NT2/D1 (cell line): ENCODE results near the gene R3HDM4.

Experiments
- DNase-seq: peaks from one replicate; pipeline ENCODE4 v3.0.0-alpha.2; 2011; ENCODE audit warnings: low read depth, low spot score
- H3K27me3 ChIP-seq: 2 replicates; pipeline ENCODE4 v1.6.0; 2011; ENCODE audit warnings: mild to moderate bottlenecking; ENCODE audit not compliant: insufficient read length, insufficient read depth
- H3K36me3 ChIP-seq: 2 replicates; pipeline ENCODE4 v1.6.1; 2011; ENCODE audit warnings: mild to moderate bottlenecking, low read length, mixed read lengths; ENCODE audit not compliant: insufficient read depth, insufficient read length
- H3K4me1 ChIP-seq: 2 replicates; pipeline ENCODE4 v1.5.1; 2011; ENCODE audit not compliant: insufficient read depth, insufficient read length
- H3K4me3 ChIP-seq: 2 replicates; pipeline ENCODE4 v1.5.1; 2011; ENCODE audit warnings: low read depth; ENCODE audit not compliant: insufficient read length
- H3K9ac ChIP-seq: 2 replicates; pipeline ENCODE4 v1.6.0; 2011; ENCODE audit warnings: low read depth; ENCODE audit not compliant: insufficient read length
- H3K9me3 ChIP-seq: 2 replicates; pipeline ENCODE4 v1.5.1; 2011; ENCODE audit warnings: mild to moderate bottlenecking, low read length; ENCODE audit not compliant: insufficient read depth
- SUZ12 ChIP-seq: IDR thresholded peaks from 2 replicates; pipeline ENCODE4 v1.6.1; 2011; ENCODE audit not compliant: insufficient read length, insufficient read depth; ENCODE audit errors: extremely low read depth
- YY1 ChIP-seq: IDR thresholded peaks from 2 replicates; pipeline ENCODE4 v1.6.1; 2011; ENCODE audit not compliant: insufficient read length, insufficient read depth
- ZNF274 ChIP-seq: IDR thresholded peaks from 2 replicates; pipeline ENCODE4 v1.6.1; 2011; ENCODE audit warnings: mild to moderate bottlenecking, low read depth, low read length

The R3HDM4 gene

DNA sequence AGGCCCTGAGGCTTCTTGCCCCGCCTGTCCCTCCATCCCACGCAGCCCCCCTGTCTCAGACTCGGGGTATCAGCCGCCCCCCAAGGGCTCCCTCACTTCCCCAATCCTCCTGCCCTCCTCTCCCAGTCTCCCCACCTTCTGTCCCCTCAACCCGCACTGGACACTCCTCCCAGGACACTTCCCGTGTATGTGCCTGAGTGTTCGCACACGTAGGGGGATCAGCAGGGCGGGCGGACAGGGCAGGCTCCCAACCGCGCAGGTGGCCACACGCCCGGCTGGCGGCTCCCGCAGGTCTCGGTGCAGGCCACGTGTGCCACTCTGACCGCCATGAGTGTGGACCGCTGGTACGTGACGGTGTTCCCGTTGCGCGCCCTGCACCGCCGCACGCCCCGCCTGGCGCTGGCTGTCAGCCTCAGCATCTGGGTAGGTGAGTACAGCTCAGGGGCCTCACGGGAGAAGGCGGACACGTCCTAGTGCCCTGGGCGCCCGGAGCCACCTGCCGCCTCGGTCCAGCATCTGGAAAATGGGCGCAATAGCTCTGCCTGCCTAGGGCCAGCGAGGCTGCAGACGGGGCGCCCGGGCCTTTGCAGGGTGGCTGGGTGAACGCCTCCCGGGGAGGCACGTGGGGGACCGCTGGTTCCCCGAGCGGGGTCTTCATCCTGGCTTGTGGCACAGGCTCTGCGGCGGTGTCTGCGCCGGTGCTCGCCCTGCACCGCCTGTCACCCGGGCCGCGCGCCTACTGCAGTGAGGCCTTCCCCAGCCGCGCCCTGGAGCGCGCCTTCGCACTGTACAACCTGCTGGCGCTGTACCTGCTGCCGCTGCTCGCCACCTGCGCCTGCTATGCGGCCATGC is 6.4 kb upstream of the R3HDM4 start:
- Histone ChIP-seq H3K9ac (peak overlapping the region; percentile 10), H3K36me3 (no peaks in the 10 kb centered on the region), H3K9me3 (no peaks in the 10 kb centered on the region), H3K4me3 (peak overlapping the region; percentile 21), H3K27me3 (peaks cover 52% of the 10 kb centered on the region), H3K4me1 (peaks cover 25% of the 10 kb centered on the region)
- no peak for DNase-seq
- TF ChIP-seq SUZ12 (peak; percentile 86), ZNF274 (no peak)

DNA sequence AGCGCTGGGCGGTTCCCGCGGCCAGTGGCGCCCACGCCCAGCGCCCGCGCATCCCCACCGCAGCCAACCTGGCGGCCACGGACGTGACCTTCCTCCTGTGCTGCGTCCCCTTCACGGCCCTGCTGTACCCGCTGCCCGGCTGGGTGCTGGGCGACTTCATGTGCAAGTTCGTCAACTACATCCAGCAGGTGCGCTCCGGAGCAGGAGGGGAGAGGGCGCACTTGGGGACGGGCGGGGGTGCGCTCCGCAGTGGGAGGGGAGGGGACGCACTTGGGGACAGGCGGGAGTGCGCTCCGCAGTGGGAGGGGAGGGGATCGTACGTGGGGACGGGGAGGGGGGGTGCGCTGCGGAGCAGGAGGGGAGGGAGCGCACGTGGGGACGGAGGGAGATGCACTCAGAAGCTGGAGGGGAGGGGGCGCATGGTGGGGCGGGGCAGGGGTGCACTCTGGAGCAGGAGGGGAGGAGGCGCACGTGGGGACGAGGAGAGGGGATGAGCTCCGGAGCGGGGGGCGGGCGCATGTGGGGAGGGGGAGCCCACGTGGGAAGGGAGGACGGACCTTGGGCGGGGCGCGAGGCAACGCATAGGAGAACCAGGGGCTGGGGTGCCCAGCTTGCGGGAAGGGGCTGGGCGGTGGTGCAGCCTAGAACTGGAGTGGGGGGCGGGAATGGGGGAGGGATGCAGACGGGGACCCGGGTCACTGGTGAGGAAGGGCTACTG is 5.6 kb upstream of the R3HDM4 start:
- no peak for DNase-seq
- H3K27me3 ChIP-seq: peaks cover 54% of the 10 kb centered on the region
- H3K4me1 ChIP-seq: peaks cover 23% of the 10 kb centered on the region
- peak overlapping the region; percentile 71 for H3K4me3 ChIP-seq
- no peaks in the 10 kb centered on the region for H3K36me3 ChIP-seq
- H3K9me3 ChIP-seq: no peaks in the 10 kb centered on the region
- H3K9ac ChIP-seq: peak overlapping the region; percentile 32
- TF ChIP-seq YY1 (no peak), ZNF274 (no peak), SUZ12 (no peak)

DNA sequence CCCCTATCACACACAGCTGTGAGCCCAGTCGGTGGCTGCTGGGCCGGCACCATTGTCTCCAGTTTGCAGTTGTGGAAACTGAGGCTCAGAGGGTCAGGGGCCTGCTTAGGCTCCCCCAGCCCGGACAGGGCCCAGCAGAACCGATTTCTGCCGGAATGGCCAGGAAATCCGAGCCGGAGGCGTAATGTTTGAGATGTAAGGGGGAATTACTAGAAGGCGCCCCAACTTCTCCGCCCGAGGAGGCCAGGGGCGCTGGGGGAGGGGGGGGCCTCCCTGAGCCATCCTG is 5.1 kb upstream of the R3HDM4 start:
- Histone ChIP-seq H3K4me1 (peaks cover 25% of the 10 kb centered on the region), H3K4me3 (peak overlapping the region; percentile 71), H3K36me3 (no peaks in the 10 kb centered on the region), H3K9ac (peak overlapping the region; percentile 42), H3K9me3 (no peaks in the 10 kb centered on the region), H3K27me3 (peaks cover 57% of the 10 kb centered on the region)
- DNase-seq: no peak
- TF ChIP-seq SUZ12: no peak
- TF ChIP-seq ZNF274: no peak
- TF ChIP-seq YY1: no peak

DNA sequence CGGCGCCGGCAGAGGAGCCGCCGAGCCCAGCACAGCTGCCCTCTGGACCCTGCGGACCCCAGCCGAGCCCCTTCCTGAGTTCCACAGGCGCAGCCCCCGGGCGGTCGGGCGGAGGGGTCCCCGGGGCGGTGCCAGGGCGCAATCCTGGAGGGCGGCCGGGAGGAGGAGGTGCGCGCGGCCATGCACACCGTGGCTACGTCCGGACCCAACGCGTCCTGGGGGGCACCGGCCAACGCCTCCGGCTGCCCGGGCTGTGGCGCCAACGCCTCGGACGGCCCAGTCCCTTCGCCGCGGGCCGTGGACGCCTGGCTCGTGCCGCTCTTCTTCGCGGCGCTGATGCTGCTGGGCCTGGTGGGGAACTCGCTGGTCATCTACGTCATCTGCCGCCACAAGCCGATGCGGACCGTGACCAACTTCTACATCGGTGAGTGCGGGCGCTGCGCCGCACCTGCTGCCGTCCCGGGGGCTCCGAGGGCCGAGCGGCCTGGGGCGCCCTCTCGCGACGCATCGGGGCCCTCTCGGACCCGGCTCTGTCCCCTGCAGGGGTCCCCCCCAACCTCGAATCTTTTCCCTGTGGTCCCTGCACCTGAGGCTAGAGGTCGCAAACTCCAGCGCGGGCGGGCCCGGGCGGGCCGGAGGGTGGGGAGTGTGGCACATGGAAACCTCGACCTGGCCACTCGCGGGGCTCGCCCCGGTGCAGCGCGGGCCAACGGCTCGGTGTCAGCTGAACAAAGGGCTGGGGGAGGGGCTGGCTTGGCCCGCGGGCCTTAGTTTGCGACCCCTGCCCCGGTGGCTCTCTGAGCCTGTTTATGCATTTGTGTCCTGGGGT is 4.5 kb upstream of the R3HDM4 start, which contains the start of gene KISS1R:
Gene KISS1R (plus strand): TSS at position 11 of the 829 bp plus-strand sequence. CDS start 170 bp downstream, at position 181.
- DNase-seq: peak; percentile 65
- peaks cover 25% of the 10 kb centered on the region for H3K4me1 ChIP-seq
- no peak for TF ChIP-seq YY1
- peak; percentile 77 for TF ChIP-seq SUZ12
- H3K4me3 ChIP-seq: peak within 1 kb of the TSS; percentile 71
- H3K9me3 ChIP-seq: no peaks in the 10 kb centered on the region
- H3K9ac ChIP-seq: peak within 1 kb of the TSS; percentile 72
- H3K36me3 ChIP-seq: no peaks in the 10 kb centered on the region
- peaks cover 57% of the 10 kb centered on the region for H3K27me3 ChIP-seq

DNA sequence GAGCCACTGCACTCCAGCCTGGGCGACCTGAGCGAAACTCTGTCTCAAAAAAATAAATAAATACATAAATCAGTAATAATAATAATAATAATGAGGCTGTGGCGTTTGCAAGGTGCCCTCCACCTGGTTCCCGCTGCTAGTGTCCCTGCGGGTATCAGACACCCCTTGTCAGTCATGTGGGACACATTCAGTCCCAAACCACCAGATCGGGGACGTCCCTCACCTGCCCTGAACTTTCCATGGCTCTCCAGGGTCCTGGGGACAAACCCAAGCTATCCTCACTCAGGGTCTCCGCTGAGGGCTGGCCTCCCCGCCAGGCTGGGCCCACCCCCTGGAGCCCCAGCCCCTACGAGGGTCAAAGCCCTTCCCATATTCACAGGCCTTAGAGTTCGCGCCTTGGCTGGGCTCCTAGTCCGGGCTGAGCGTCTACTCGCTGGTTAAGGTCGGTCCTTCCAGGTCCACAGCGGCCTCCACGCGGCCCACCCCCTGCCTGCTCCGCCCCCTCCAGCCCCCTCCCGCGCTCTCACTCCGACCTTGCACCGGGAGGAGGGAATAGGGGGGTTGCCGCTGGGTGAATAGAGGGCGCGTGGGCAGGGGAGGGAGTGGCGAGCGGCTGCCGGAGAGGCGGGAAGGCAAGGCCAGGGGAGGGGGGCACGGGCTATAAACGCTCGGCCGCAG is 3.8 kb upstream of the R3HDM4 start:
- TF ChIP-seq YY1: no peak
- Histone ChIP-seq H3K9me3 (no peaks in the 10 kb centered on the region), H3K36me3 (no peaks in the 10 kb centered on the region), H3K4me1 (peaks cover 25% of the 10 kb centered on the region), H3K9ac (peak overlapping the region; percentile 72), H3K4me3 (peak overlapping the region; percentile 71), H3K27me3 (peaks cover 57% of the 10 kb centered on the region)
- DNase-seq: no peak

DNA sequence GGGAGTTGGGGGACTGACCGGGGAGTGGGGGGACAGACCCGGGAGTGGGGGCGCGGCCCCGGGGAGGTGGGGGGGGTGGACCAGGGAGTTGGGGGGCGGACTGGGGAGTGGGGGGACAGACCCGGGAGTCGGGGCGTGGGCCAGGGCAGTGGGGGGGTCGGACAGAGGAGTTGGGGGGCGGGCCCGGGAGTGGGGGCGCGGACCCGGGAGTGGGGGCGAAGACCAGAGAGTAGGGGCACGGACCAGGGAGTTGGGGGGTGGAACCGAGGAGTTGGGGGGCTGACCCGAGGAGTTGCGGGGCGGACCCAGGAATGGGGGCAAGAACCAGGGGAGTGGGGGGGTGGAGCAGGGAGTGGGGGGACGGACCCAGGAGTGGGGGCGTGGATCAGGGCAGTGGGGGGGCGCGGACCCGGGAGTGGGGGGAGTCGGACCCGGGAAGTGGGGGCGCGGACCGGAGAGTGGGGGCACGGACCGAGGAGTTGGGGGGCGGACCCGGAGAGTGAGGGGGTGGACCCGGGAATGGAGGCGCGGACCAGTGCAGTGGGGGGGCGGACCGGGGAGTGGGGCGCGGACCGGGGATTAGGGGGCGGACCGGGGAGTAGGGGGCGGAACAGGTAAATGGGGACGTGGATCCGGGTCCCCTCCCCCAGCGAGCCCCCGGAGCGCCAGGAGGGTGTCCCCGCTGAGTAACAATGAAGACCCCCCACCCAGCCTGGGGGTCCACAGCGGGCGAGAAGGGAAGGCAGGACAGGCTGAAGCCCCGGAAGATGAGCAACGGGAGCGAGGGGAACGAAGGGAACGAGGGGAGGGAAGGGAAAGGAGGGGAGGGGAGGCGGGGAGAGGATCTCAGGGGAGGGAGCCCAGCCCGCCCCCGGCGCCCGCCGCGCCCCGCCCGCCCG is 589 bp downstream of the R3HDM4 start:
- peaks cover 11% of the 10 kb centered on the region for H3K4me1 ChIP-seq
- H3K9me3 ChIP-seq: no peaks in the 10 kb centered on the region
- peak overlapping the region; percentile 69 for H3K4me3 ChIP-seq
- no peaks in the 10 kb centered on the region for H3K36me3 ChIP-seq
- TF ChIP-seq SUZ12 (no peak), YY1 (no peak)
- H3K9ac ChIP-seq: peak overlapping the region; percentile 85
- H3K27me3 ChIP-seq: peaks cover 18% of the 10 kb centered on the region
- no peak for DNase-seq
